HG03520 (cell line): ENCODE results near the gene MACC1.
A peak's percentile ranks its signal among the peaks of the same experiment; 100 is the strongest.
"Not testable (repeated sequence)": the region's sequence is repeated elsewhere in the genome, so short reads cannot be mapped to it uniquely, and the experiment has no call there.

Source experiments
- ATAC-seq: cut with Tn5 transposase; IDR thresholded peaks from one replicate; pipeline ENCODE4 v1.9.1; 2021; ENCODE audit warnings: mild to moderate bottlenecking, moderate library complexity; ENCODE audit not compliant: unreplicated experiment

The MACC1 gene

GRCh38 chr7:20136647-20137046, 80.5 kb downstream of the MACC1 start:
- no peak for ATAC-seq

- ATAC-seq, result no peak
Observed at GRCh38 chr7:20133803-20134202, 83.4 kb downstream of the MACC1 start.

DNA sequence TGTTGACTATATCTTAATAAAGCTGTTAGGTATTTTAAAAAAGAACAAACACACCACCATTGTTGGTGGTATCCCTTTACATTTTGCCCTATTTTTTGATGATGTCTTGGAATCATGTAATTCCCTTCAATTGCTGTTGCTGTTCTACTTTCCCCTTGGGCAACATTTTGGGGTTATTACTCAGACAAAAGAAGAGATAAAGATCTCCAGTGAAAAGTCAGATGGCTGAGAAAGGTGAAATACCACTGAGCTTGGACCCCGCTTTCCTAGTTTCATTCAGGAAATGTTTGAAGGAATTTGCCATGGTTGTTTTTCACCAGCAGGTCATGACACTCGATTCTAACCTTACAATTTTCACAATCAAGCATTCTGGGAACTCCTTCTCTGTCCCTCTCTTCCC, 84.6 kb downstream of the MACC1 start:
- no peak for ATAC-seq

DNA sequence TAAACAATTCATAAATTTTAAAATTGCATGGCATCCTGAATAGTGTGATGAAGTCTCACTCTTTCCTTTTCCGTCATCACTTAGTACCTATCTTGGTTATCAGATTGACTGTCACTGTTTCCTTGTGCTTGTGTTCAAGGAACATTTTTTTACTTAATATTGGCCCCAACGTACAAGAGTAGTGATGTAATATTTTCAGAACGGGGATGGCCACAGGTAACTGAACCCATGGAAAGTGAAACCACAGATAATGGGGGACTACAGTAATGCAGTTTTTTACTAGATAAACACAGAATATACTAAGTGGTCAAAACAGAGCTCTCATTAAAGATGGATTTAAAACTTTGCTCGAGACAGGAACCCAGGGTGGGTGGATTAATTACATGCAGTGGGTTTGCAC, 85.4 kb downstream of the MACC1 start:
- no peak for ATAC-seq

- no peak for ATAC-seq
Observed at GRCh38 chr7:20129920-20130319, 87.3 kb downstream of the MACC1 start.

DNA sequence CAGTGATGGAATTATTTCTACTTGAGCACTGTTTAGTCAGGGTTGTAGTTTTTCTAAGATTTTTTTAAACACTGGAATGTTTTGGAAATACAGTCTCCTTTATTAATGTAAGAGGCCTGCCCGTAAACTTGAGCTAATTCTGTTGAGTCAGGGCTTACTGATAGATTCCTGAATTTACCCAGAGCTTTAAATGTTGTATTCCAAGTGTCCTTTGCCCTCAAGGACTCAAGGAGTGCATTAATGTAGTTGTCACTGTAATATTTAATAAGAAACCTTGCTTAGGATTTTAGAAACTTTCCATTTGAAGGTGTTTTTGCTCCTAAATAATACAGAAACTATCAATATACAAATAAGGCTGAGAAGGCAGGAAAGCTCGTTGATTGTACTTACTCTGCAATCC, 89.2 kb downstream of the MACC1 start:
- ATAC-seq, result no peak

GRCh38 chr7:20126060-20126459, 91.1 kb downstream of the MACC1 start:
- ATAC-seq, result not testable (repeated sequence)

GRCh38 chr7:20124087-20124486, 93.1 kb downstream of the MACC1 start:
- not testable (repeated sequence) for ATAC-seq

- not testable (repeated sequence) for ATAC-seq
Observed at GRCh38 chr7:20122653-20123316, 94.4 kb downstream of the MACC1 start.

DNA sequence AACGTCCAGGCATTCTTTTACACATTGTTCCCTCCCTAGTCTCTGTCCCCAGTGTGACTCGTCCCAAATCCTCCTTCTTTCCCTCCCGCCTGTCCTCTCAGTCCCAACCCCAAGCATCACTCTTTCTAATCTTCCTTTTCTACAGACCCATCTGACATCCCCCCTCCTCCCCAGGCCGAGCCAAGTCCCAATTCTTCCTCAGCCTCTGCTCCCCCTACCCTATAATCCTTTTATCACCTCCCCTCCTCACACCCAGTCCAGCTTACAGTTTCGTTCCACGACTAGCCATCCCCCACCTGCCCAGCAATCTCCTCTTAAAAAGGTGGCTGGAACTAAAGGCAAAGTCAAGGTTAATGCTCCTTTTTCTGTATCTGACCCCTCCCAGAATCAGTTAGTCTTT, 95.1 kb downstream of the MACC1 start:
- no peak for ATAC-seq

DNA sequence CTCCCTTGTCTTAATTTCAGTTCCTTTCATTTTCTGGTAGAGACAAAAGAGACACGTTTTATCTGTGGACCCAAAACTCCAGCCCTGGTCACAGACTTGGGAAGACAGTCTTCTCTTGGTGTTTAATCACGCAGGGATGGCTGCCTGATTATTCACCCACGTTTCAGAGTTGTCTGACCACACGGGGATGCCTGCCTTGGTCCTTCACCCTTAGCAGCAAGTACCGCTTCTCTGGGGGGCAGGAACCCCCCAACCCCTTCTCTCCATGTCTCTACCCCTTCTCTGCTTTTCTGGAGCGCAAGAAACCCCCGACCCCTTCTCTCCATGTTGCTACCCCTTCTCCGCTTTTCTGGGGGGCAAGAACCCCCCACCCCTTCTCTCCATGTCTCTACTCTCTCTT, 95.8 kb downstream of the MACC1 start:
- ATAC-seq, result no peak

DNA sequence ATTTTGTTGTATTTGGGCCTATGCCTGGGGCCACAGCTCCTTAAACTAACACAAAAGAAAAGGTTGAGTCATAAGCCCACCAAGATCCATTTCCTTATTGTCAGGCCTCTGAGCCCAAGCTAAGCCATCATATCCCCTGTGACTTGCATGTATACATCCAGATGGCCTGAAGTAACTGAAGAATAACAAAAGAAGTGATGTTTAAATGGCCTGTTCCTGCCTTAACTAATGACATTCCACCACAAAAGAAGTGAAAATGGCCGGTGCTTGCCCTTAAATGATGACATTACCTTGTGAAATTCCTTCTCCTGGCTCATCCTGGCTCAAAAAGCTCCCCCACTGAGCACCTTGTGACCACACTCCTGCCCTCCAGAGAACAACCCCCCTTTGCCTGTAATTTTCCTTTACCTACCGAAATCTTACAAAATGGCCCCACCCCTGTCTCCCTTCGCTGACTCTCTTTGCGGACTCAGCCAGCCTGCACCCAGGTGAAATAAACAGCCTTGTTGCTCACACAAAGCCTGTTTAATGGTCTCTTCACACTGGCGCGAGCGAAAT, 96.5 kb downstream of the MACC1 start:
- not testable (repeated sequence) for ATAC-seq

- no peak for ATAC-seq
Observed at GRCh38 chr7:20116869-20117268, 100.3 kb downstream of the MACC1 start.

- ATAC-seq, result peak; percentile 88
Observed at GRCh38 chr7:20114468-20114867, 102.7 kb downstream of the MACC1 start.

DNA sequence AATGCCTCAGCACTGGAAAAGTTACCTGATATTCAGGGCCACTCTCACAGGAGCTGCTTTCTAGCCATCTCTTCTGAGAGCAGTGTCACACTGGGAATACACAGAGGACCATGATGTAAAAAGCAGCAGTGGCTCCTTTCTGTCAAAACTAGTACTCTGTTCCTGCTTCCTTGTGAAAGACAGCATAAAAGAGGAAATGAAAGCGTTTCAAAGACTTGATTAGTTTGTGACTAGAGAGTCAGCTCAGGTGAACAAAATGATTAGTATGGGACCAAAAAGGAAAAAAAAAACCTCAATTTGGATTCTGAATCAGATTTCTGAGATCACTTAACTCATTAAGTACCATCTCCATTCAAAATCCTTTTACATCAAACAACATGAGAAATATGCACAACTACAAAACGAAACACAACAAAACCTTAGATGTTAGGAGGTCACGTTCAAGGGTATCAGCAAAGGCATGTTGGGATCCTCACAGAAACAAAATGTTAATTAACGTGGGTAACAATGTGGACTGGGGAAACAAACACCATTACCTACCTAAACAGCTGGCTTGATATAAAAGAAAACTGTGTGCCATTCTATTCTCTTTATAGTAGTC, 103.7 kb downstream of the MACC1 start:
- peak; percentile 89 for ATAC-seq

DNA sequence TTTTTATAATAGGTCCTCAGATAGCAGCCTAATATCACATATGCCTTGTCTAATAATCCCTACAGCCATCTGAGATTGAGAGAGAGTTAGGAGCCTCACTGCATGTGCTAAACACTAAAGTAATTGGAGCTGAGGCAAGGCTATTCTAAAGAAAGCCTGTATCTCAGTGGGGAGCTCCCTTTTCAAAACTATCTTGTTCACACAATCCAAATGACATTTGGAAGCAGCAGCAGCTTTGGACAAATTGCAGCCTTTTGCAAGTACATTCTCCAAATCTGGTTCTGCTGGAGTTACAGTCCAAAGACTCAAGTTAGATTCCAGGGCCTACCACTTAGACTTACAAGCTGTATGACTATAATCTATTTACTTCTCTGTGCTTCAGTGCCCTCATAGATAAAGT, 104.5 kb downstream of the MACC1 start:
- ATAC-seq, result no peak

GRCh38 chr7:20111821-20112542, 105.2 kb downstream of the MACC1 start:
- no peak for ATAC-seq

GRCh38 chr7:20107582-20107981, 109.6 kb downstream of the MACC1 start:
- no peak for ATAC-seq

- no peak for ATAC-seq
Observed at GRCh38 chr7:20104696-20105095, 112.5 kb downstream of the MACC1 start.

- ATAC-seq, result no peak
Observed at GRCh38 chr7:20102982-20103381, 114.2 kb downstream of the MACC1 start.

- no peak for ATAC-seq
Observed at GRCh38 chr7:20095862-20096261, 121.3 kb downstream of the MACC1 start.

DNA sequence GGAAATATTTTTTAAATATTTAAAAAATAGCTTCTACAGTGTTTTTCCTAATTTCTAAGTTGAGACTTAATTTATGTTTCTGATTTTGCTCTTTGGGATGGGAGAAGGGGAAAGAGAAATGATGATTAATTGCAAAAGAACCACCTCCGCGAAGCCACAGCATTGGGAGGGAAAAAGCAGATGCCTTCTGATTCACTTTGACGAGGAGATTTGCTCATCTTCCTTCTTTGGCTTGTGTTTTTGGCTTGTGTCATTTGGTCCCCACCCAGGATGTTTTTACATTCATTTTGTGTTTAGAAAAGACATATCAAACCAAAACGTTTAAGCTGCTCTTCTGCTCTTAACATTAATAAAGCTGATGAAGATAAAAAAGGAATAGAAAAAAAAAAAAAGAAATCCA, 121.7 kb downstream of the MACC1 start:
- ATAC-seq, result no peak
